NCI-H2107 (cell line): ENCODE data around the gene BTRC.
A peak's percentile ranks its signal among the peaks of the same experiment; 100 is the strongest.

Source experiments
- DNase-seq: peaks from one replicate; lab custom pipeline; 2025; lab: John Stamatoyannopoulos, UW

The BTRC gene

GRCh38 chr10:101567165-101568006, 213.4 kb downstream of the BTRC start:
- DNase-seq, result no peak

GRCh38 chr10:101568054-101568745, 214.2 kb downstream of the BTRC start:
- no peak for DNase-seq

GRCh38 chr10:101569323-101569621, 215.3 kb downstream of the BTRC start:
- DNase-seq, result no peak

- peak; percentile 26 for DNase-seq
Measured at GRCh38 chr10:101569622-101570427, 215.9 kb downstream of the BTRC start.

GRCh38 chr10:101570428-101571270, 216.7 kb downstream of the BTRC start:
- no peak for DNase-seq

GRCh38 chr10:101571271-101571925, 217.4 kb downstream of the BTRC start:
- DNase-seq, result no peak

- DNase-seq, result no peak
Measured at GRCh38 chr10:101572126-101572525, 218.2 kb downstream of the BTRC start.

- no peak for DNase-seq
Measured at GRCh38 chr10:101572785-101573184, 218.8 kb downstream of the BTRC start.

- DNase-seq, result no peak
Measured at GRCh38 chr10:101573885-101574753, 220.2 kb downstream of the BTRC start.

GRCh38 chr10:101575091-101575490, 221.1 kb downstream of the BTRC start:
- no peak for DNase-seq

- no peak for DNase-seq
Measured at GRCh38 chr10:101575580-101576210, 221.7 kb downstream of the BTRC start.

GRCh38 chr10:101576211-101576863, 222.4 kb downstream of the BTRC start:
- no peak for DNase-seq

GRCh38 chr10:101577121-101577871, 223.3 kb downstream of the BTRC start:
- DNase-seq, result no peak

- DNase-seq, result no peak
Measured at GRCh38 chr10:101578192-101578591, 224.2 kb downstream of the BTRC start.

- no peak for DNase-seq
Measured at GRCh38 chr10:101578803-101579515, 225.0 kb downstream of the BTRC start.

GRCh38 chr10:101579516-101579870, 225.5 kb downstream of the BTRC start:
- DNase-seq, result no peak

GRCh38 chr10:101580486-101581399, 226.8 kb downstream of the BTRC start:
- no peak for DNase-seq
